DMS79 (cell line): ENCODE results near the gene DNTTIP2.
A peak's percentile ranks its signal among the peaks of the same experiment; 100 is the strongest.
"Not testable (repeated sequence)": the region's sequence is repeated elsewhere in the genome, so short reads cannot be mapped to it uniquely, and the experiment has no call there.

ENCODE experiments used
- DNase-seq: peaks from one replicate; lab custom pipeline; 2025; lab: John Stamatoyannopoulos, UW

DNTTIP2 gene

GRCh38 chr1:93876244-93876643 lies 2.8 kb downstream of the DNTTIP2 start:
- DNase-seq, result no peak

GRCh38 chr1:93874025-93874651 lies 4.9 kb downstream of the DNTTIP2 start:
- DNase-seq, result no peak

- DNase-seq, result no peak
These were observed 7.6 kb downstream of the DNTTIP2 start for GRCh38 chr1:93871366-93871765.

GRCh38 chr1:93869653-93870052 lies 9.4 kb downstream of the DNTTIP2 start:
- no peak for DNase-seq

- not testable (repeated sequence) for DNase-seq
These were observed 10.5 kb downstream of the DNTTIP2 start for GRCh38 chr1:93868492-93868891.

- DNase-seq, result no peak
These were observed 13.8 kb downstream of the DNTTIP2 start for GRCh38 chr1:93865253-93865652.

- no peak for DNase-seq
These were observed 14.8 kb downstream of the DNTTIP2 start for GRCh38 chr1:93864175-93864574.

GRCh38 chr1:93857653-93858052 lies 21.4 kb downstream of the DNTTIP2 start:
- not testable (repeated sequence) for DNase-seq

- not testable (repeated sequence) for DNase-seq
These were observed 23.0 kb downstream of the DNTTIP2 start for GRCh38 chr1:93855983-93856382.

- DNase-seq, result no peak
These were observed 25.1 kb downstream of the DNTTIP2 start for GRCh38 chr1:93853940-93854339.

- DNase-seq, result no peak
These were observed 27.1 kb downstream of the DNTTIP2 start for GRCh38 chr1:93851878-93852277.

- no peak for DNase-seq
These were observed 27.7 kb downstream of the DNTTIP2 start for GRCh38 chr1:93851327-93851712.

- peak; percentile 1 for DNase-seq
These were observed 28.2 kb downstream of the DNTTIP2 start for GRCh38 chr1:93850687-93851326.

GRCh38 chr1:93848350-93848883 lies 30.6 kb downstream of the DNTTIP2 start:
- DNase-seq, result no peak

- peak; percentile 37 for DNase-seq
These were observed 31.2 kb downstream of the DNTTIP2 start for GRCh38 chr1:93847811-93848288.

GRCh38 chr1:93846992-93847810 lies 31.8 kb downstream of the DNTTIP2 start:
- DNase-seq, result peak; percentile 84

GRCh38 chr1:93846206-93846991 lies 32.6 kb downstream of the DNTTIP2 start:
- DNase-seq, result peak; percentile 62

GRCh38 chr1:93845538-93846205 lies 33.3 kb downstream of the DNTTIP2 start:
- peak; percentile 25 for DNase-seq

GRCh38 chr1:93844262-93845045 lies 34.6 kb downstream of the DNTTIP2 start:
- DNase-seq, result peak; percentile 57

- no peak for DNase-seq
These were observed 36.1 kb downstream of the DNTTIP2 start for GRCh38 chr1:93842750-93843500.
